AG09319 (cell line): ENCODE results near the gene AMZ1.

Experiments used
- DNase-seq: peaks from one replicate; pipeline ENCODE4 v3.0.0-alpha.2; 2010; ENCODE audit warnings: low read depth; ENCODE audit errors: extremely low read depth
- TF ChIP-seq, protein P1 (sequence below): IDR thresholded peaks from 2 replicates; pipeline ENCODE4 v1.5.1; 2011; ENCODE audit warnings: low read depth, mild to moderate bottlenecking, inconsistent platforms, low read length, moderate library complexity

The AMZ1 gene

DNA sequence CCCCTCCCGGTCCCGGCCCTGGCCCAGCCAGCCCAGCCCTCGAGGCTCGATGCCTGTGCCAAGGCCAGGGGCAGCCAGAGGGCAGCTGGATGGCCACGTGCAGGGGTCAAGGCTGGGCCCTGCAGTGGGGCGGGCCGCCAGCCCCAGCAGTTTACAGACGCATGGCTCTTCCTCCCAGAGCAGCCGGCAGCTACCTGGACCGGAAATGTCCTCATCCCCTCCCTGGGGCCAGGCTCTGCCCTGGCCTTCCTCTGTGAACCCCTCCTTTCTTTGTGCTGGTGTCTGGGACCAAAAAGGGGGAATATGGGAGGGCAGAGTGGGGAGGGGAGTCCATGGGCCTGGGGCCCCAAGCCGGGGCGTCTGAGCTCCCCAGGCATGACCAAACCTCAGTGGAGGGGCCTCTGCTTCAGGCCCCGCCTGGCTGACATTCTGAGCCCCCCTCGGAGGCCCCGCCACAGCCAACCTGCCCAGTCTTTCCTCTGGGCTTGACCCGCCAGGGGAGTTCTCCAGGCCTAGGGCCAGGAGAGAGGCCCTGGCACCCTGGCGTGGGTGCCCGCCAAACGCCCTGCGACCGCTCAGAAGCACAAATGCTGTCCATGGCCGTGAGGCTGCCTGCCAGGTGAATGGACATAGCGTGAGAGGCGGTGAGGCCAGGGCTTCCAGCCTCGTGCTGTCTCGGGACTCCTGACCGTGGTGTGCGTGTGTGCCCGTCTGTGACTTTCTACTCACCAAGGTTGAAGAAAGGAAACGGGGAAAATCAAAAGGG, 24.7 kb upstream of the AMZ1 start:
- TF ChIP-seq, protein P1, sequence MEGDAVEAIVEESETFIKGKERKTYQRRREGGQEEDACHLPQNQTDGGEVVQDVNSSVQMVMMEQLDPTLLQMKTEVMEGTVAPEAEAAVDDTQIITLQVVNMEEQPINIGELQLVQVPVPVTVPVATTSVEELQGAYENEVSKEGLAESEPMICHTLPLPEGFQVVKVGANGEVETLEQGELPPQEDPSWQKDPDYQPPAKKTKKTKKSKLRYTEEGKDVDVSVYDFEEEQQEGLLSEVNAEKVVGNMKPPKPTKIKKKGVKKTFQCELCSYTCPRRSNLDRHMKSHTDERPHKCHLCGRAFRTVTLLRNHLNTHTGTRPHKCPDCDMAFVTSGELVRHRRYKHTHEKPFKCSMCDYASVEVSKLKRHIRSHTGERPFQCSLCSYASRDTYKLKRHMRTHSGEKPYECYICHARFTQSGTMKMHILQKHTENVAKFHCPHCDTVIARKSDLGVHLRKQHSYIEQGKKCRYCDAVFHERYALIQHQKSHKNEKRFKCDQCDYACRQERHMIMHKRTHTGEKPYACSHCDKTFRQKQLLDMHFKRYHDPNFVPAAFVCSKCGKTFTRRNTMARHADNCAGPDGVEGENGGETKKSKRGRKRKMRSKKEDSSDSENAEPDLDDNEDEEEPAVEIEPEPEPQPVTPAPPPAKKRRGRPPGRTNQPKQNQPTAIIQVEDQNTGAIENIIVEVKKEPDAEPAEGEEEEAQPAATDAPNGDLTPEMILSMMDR = no peak
- DNase-seq = no peak

DNA sequence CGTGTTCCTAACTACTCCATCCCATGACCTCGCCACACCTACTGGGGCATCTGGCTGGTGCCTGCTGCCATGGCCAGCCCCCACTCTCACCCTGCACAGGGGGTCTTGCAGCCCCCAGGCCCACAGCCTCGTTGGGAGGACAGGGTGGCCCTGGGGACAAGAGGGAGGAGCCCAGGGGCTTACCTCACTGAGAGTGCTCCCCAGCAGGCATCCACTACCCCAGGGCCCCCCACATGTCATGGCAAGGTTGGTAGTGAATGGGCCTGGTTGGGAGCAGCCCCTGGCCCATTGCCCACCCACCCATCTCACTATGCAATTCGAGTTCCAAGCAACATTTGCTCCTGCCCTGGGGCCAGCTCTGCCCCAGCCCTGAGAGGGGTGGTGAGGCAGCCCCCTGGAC, 24.0 kb upstream of the AMZ1 start:
- TF ChIP-seq, protein P1 = no peak
- DNase-seq = no peak

DNA sequence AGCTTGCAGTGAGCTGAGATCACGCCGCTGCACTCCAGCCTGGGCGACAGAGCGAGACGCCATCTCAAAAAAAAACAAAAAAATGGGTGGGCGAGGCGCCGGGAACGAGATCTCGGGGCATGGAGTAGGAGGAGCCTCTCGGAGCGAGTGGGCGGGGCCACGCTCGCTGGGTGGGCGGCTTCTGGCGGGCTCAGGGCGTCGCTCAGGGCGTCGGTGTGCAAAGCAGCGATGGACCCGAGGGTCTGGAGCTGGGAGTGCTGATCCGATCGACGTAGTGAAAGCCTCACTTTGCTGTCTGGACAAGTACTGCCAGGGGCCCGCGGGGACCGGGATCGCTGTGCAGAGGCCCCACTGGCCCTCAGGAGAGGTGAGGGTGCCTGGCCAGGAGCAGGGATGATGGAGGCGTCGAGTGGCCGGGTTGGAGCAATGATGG, 22.6 kb upstream of the AMZ1 start:
- TF ChIP-seq, protein P1 = no peak
- no peak for DNase-seq

DNA sequence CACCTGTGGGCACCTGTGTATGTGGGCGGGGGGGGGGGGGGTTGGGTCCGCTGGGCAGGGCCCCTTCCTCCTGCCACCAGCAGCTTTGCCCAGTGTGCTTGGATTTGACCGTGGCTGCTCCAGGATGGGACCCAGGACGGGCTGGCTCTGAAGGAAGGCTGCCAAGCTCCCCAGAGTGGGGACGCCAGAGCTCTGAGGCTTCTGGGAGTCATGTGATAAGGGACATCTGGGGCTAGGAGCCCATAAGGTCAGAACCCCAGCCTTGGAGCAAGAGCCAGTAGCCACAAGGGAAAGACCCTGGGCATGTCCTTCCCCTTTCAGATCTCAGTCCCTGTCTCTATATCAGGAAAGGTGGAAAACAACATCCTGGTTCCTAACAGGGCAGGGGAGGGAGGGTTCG, 21.8 kb upstream of the AMZ1 start:
- DNase-seq = no peak
- TF ChIP-seq, protein P1 = no peak

DNA sequence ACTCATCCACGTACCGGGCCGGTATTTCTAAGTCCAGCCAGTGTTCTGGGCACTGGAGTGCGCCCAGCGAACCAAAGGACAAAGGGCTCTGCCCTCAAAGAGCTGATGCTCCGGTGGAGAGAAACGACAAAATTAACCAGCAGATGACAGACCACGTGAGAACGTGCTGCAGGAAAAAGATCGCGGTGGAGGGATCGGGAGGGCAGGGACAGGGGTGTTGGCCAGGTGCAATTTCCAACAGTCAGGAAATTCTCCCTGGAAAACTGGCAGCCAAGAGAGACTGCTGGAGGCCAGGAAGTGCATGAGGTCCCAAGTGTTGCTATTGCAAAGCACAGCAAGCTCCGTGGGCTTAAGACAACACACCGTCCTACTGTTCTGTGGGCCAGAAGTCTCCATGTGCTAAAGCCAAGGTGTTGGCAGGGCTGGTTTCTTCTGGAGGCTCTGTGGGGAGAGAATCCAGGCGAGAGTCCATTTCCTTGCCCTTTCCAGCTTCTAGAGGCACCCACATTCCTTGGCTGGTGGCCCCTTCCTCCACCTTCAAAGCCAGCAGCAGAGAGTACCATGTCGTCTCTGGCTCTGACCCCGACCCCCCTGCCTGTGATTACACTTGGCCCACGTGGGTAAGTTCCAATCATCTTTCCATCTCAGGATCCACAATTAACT, 21.3 kb upstream of the AMZ1 start:
- TF ChIP-seq, protein P1 = no peak
- DNase-seq = no peak

DNA sequence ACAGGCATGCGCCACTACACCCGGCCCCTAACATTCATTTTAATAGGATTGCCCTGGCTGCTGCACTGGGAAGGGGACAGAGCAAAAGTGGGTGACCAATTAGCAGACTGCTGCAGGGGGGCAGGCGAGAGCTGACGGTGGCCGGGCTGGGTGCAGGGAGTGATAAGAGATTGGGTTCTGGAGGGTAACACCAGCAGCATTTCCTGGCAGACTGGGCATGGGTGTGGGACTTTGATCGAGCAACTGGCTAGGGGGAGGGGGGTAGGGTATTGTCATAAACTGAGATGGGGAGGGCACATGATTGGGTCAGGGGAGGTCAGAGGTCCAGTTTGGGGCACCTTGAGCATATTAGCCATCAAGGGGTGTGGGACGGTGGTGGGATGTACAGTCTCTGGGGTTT, 20.2 kb upstream of the AMZ1 start:
- TF ChIP-seq, protein P1 = no peak
- DNase-seq = no peak

DNA sequence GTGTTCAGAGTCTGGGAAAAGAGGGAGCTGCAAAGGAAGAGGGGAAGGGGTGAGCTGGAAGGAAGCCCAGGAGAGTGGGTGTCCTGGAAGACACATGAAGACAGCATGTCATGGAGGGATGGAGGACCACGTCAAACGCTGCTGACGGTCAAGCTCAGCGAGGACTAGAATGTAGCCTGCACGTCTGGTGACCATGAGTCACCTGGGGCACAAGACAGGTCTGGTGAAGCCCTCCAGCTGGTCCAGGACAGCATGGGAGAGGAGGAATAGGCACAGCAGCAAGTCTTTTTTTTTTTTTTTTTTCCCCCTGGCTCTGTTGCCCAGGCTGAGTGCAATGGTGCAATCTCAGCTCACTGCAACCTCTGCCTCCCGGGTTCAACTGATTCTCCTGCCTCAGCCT, 19.6 kb upstream of the AMZ1 start:
- TF ChIP-seq, protein P1 = no peak
- DNase-seq = no peak
